ENCODE data around the gene FAM221B.

The FAM221B gene

DNA sequence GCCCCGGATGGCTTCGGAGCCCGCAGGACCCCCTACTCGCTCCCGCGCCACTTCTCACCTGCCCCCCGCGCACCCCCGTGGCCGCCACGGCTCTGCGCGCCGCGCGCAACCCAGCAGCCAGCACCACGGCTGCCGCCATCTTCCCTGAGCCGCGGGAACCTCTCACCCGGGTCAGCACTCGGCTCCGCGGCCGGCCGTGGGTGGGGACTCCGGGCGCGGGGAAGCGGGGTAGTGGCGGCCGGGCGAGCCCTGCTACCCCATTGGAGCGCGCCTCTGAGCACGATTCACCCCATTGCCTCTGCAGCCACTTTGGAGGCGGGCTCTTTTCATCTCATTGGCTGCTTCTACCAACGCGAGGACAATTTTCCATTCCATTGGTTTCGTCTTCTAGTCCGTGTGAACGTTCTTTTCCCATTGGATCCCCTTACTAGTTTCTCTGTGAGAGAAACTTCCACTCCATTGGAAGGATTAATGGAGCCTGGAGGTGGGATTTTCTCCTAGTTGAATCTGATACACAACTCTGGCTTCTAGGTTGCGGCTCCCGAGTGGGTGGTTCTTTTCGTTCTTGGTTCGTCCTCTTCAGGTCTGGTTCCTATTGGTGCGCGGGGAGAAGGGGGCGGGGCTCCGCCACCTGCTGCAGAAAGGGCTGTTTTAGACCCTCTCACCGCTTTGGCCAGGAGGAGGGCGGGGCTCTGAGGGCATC lies 13.5 kb downstream of the FAM221B start, which contains the start of gene HINT2:
Gene HINT2, minus strand, starts transcription at position 202 of the 703 bp plus-strand sequence. Its CDS starts 63 bp downstream, at position 139.
- peak; percentile 96 for DNase-seq

DNA sequence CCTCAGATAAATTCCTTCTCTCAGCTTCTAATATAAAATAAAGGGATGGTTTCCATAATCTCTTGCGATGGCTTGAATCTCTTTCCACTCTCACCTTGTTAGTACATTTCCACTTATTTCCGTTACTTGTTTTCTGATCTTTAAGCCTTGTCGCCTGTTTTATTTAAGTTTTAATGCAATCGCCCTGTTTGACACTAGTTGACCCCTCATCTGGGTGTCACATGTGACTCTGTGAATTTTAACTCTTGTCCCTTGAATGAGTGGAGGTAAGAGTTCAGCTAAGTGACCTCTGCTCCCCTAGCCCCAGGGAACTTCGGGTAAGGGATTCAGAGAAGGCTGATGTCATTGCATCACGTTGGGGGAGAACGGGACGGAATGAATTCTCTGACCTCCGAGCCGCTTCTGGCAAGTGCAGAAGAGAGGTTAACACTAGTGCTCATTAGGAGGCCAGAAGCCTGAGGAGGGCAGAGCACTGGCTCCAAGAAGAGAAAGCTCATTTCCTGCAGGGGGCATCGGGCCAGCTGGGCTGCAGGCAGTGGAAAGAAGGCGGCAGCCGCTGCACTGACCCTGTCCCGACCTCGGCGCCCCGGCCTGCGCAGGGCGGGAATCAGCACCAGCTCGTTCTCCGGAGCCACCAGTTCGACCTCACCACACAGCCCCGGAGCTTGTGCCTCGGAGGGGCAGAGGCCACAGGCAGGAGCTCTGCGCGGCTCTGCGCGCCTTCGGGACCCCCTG lies 14.3 kb downstream of the FAM221B start:
- DNase-seq = no peak

DNA sequence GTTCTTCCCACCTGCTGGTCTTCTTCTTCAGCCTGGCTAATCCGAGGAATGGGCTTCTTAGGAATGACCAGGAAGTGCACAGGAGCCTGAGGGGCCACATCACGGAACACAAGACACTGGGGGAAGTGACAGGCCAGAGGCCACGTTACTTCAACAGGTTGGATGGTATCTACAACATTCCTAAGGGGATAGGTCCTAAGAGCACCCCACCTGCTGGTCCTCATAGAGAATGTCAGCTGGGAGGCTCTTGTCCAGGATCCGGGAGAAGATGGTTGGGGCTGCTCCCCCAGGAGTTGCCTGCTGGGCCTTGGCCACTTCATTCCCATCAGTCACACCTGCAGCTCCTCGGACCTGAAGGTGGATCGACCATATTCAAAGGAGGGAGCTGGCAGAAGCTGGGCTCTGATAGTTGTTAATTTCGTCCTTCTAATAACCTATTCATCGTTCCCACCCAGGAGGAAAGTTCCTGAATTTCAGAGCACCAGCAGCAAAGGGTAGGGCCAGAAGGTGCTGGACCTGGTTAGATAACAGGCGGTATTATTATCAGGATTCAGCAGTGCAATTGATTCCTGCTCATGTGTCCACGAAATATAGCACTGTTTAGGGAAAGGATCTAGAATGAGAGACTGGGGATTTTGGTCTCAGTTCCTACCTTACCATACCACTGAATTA lies 15.0 kb downstream of the FAM221B start:
- no peak for DNase-seq

DNA sequence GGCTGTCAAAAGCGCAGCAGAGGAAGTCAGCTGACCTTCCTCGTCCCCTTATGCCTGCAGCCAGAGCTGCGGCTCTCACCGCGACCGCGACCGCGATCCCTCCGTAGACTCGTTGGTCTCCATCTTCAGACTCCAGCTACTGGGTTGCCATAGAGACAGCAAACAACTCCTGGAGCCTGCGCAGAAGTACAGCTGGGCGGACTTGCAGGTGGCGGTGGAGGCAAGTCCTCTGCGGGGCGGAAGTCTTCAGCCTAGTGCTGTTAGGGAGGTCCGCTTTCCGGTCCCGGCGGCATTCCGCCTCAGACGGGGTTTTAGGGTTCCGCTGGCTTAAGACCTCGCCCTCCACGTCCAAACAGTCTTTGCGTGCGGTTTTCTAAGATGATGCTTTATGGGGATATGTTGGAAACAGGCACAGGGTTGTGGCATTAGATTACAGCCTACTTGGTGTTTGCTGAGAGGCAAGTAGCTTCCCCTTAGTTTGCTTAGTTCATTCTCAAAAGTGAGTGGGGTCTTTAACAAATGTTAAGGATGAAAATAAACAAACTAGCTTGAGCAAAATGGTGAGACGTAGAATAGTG lies 16.4 kb downstream of the FAM221B start, which contains the start of gene SPAG8:
Gene SPAG8, minus strand, starts transcription at position 238 of the 578 bp plus-strand sequence. Its CDS starts 115 bp downstream, at position 123.
- peak; percentile 87 for DNase-seq

DNA sequence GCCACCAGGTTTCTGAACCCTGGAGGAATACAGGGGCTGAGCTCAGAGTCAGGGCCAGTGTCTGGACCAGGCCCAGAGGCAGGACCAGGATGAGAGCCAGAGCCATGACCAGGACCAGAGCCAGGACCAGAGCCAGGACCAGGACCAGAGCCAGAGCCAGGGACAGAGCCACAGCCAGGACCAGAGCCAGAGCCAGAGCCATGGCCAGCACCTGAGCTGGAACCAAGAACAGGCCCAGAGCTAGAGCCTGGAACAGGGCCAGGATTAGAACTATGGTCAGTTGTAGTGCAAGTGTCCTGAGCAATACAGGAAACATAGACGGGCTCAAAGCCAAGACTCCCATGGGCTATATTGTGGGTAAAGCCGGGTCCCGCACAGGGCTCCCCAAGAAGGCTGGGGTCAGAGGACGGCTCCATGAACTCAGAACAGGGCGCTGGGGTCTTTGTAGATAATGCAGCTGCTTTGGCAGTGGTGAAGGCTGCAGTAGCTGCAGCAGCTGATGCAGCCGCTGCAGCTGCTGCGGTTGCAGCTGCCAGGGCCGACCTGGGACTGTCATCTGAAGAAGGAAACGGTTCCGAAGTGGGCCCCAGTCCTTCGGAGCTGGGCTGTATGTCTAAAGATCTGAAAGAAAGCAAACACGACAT lies 17.0 kb downstream of the FAM221B start:
- DNase-seq = no peak

DNA sequence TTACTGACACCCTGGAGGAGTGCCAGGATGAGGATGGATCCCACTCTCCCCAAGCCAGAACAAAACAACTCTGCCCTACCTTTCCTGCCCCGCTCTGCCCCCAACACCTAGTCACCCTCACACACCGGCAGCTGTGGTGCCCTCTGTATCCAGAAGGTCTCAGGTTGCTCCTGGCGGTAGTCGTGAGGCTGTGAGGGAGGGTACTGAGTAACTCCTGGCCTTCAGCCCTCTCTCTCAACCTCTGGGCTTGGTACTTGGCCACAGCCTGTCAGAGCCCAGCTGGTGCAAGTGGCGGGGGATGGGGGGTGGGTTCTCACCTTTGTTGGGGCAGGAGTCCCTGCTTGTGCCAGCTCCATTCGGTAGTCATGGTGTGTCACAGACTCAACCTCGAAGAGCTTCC lies 18.4 kb downstream of the FAM221B start:
- DNase-seq = no peak

DNA sequence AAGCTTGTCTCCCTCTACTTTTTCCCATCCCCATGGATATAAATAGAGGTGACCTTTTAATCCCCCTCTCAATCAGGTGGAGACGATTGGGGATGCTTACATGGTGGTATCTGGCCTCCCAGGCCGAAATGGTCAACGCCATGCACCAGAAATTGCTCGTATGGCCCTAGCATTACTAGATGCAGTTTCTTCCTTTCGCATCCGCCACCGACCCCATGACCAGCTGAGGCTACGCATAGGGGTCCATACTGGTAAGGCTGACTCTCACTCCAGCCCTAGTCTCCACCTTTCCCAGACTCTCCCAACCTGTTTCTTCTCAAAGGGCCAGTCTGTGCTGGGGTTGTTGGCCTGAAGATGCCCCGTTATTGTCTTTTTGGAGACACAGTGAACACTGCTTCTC lies 20.1 kb downstream of the FAM221B start:
- DNase-seq = no peak

DNA sequence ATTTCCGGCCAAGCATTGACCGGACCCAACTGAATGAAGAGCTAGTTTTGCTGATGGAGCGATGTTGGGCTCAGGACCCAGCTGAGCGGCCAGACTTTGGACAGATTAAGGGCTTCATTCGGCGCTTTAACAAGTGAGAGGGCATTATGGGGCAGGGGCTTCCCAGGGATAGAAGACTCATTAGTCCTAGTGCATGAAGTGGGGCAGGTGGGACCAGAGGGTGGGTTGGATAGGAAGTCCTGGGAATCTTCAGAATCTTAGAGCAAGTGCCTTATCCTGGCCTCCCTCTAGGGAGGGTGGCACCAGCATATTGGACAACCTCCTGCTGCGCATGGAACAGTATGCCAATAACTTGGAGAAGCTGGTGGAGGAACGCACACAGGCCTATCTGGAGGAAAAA lies 22.4 kb downstream of the FAM221B start:
- DNase-seq = no peak

DNA sequence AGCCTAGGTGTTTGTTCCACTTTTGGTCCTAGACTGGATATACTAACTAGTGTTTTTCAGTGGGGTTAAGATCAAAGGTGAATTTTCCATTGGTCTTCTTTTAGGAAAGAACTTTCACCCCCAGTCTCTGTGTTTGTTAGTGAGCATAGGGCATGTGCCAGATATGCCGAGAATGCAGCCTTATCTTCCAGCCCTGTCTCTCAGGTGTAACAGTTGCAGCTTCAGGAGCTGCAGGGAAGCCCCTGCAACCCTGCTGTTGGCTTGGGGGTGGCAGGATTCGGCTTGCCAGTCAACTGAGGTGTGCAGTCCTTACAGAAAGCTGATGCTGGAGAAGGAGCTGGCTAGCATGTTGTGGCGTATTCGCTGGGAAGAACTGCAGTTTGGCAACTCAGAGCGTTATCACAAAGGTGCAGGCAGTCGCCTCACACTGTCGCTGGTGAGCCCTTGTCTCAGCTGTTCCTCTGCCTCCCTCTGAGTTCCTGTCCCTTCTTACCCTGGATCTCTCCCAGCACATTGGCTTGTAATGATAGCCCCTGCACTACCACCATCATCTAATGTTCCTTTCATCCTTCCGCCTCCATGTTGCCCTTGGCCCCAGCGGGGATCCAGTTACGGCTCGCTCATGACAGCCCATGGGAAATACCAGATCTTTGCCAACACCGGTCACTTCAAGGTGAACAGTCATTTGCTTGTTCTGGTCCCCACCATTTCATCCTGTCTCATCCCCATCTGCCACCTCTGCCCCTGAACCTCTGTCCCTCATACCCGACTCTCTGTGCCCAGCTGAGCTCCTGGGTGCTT lies 27.0 kb downstream of the FAM221B start:
- DNase-seq = no peak

DNA sequence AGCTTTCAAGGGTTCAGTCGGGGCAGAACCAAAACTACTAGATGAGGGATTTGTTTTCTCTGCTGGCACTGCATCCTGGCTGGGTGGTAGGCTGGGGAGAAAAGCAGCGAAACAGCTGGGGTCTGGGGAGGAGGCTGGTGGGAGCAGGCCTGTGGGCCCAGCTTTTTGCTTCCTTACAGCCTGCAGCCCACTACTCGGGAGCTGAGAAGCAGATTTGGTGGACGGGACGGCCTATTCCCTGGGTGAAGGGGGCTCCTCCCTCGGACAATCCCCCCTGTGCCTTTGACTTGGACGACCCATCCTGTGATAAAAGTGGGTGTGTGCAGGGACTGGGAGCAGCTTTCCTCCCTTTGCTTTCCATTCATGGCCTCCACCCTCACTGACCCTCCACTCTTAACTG lies 28.0 kb downstream of the FAM221B start:
- DNase-seq = no peak

DNA sequence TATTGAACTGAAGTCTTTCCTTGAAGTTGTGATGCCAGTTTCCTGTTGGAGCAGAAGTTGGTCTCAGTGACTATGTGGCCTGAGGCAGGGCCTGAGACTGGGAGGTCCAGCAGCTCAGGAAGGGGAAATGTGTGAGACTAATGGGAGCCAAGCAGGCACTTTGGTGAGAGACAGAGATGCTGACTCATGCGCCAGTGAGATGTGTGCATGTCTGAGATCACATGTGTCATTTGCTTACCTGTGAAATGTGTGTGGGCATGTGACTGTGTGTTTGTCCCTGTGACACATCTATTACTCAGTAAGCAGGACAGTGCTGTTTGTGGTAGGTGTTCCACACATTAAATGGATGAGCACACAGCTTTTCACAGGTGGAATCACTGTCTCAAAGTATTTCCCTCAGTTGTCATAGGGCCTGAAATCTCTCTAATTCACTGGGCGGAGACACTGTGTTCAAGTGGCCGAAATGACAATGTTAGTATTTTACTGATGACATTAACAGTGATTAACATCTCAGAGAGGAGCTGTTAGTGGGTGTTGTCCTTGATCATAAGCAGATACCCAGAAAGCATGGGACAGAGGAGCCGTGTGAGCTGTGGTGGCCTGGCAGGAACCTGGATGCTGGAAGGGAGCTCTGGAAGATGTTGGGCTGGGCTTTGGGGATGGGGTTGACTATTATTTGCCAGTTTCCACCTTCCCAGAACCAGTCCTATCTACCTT lies 29.7 kb downstream of the FAM221B start:
- no peak for DNase-seq

DNA sequence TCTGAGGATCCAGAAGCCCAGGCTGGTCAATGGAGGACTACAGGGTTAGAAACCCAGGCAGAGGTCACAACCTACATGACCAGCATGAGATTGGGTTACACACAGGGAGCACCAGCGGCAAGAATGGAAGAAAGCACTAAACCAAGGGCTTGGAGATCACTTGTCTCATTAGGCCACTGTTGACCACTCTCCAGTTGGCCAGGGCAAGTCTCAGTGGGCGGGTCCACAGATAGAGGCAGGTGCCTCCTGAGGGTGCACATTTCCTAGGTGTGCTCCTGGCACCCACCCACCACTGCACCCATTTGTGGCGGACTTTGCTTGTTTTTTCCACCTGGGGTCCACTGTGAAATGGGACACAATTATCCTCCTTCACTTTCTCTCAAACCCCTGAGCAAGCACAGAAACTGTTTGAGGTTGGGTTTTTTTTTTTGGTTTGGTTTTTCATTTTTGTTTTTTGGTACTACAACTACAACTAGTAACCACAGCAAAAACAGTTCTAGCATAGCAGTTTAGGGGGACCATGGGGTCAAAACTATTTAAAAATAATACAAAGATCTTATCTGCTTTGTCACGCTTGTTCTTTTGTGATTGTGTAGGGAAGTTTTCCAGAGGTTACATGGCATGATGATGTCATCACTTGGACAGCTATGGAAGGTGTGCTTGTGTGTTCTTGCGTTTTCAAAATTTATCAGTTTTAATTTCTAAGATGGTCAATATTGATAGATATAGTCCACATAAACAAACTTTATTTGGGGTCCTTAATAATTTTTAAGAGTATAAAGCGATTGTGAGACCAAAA lies 31.0 kb downstream of the FAM221B start:
- no peak for DNase-seq

DNA sequence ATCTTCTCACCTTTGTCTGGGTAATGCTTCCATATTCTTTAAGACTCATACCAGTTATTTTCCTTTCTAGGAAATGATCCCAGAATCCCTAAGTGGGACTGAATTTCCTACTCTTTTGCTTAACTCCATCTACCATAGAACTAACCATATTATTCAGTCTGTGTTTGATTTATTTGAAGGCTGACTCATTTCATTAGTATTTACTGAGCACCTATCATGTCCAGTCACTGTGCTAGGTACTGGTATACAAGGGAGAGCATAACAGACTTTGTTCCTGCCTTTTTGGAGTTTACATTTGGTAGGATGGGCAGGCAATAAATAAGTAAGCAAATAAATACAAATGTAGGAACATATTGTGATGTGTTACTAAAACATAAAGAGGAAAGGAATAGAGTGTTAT lies 32.8 kb downstream of the FAM221B start:
- no peak for DNase-seq

DNA sequence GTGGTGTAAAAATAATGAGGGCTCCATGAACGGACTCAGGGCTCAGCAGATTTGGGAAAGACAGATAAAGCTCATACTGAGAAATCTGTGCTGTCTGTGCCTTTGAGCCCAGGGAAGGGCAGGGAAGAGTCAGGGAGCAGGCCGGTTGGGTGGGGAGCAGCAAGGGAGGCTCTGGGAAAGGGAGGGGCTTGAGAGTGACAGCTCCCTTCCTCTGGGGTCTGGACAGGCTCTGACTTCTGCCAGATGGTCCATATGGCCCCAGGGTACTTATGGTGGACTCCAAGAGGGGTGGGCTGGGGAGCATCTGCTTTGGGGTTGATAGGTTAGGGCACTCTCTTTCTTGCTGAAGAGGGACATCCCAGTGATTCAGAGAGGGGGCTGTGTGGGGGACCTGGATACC lies 35.1 kb downstream of the FAM221B start:
- DNase-seq = no peak

DNA sequence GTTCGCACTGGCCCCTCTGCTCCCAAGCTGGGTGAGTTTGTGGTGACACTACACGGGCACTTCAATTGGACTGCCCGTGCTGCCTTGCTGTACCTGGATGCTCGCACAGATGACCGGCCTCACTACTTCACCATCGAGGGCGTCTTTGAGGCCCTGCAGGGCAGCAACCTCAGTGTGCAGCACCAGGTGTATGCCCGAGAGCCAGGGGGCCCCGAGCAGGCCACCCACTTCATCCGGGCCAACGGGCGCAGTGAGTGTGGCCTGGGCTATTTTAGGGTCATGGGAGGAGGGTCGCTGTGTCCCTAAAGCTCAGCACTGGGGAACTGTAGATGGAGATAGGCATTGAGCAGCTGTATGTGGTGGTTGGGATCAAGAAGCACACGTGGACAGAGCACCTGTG lies 35.7 kb downstream of the FAM221B start:
- no peak for DNase-seq

DNA sequence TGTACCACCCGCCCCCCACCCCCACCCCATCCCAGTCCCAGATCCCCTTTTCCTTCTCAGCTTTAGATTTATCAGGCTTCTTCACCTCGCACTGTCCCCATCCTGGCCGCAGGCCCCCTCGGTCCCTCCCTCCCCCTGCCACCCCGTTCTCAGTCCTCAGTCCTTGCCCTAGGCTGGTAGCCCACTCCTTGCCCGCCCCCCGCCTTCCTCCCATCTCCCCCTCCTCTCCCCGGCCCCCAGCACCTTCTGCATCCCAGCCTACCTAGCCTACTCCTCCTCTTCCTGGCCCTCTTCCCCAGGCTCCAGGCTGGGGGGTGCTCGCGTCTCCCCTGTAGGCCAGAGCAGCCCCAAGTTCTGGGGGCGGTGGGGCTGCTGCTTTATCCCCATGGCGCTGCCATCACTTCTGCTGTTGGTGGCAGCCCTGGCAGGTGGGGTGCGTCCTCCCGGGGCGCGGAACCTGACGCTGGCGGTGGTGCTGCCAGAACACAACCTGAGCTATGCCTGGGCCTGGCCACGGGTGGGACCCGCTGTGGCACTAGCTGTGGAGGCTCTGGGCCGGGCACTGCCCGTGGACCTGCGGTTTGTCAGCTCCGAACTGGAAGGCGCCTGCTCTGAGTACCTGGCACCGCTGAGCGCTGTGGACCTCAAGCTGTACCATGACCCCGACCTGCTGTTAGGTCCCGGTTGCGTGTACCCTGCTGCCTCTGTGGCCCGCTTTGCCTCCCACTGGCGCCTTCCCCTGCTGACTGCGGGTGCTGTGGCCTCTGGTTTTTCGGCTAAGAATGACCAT lies 36.3 kb downstream of the FAM221B start:
- DNase-seq = no peak

DNA sequence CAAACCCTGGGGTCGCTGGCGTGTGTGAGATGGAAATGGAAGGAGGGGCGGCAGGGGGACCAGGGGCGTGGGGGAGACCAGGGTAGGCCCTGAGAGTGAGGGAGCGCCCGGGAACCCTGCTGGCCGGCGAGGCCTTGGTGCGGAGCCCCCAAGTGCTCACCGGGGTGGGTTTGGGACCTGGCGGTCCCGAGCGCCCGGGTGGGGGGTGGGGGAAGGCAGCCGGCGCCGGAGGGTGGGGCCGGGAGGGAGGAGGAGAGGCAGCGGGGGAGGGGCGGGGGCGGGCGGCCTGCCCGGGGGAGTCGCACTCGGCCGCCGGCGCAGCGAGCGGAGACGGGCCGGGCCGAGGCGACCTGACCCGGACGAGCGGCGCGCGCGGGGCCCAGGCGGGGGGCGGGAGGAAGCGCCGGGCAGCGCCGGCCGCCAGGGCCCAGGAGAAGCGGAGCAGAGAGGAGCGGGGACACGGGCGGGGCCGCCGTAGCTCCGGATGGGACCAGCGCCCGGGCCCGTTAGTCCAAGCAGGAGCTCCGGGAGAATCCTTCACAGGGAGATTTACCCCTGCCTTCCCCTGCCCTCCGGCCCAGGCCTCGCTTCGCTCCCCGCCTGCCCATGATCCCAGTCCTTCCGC lies 37.1 kb downstream of the FAM221B start, which contains the start of gene NPR2:
Gene NPR2, plus strand, starts transcription at position 295 of the 625 bp plus-strand sequence. CDS start 818 bp downstream, outside the sequence.
- DNase-seq = no peak

DNA sequence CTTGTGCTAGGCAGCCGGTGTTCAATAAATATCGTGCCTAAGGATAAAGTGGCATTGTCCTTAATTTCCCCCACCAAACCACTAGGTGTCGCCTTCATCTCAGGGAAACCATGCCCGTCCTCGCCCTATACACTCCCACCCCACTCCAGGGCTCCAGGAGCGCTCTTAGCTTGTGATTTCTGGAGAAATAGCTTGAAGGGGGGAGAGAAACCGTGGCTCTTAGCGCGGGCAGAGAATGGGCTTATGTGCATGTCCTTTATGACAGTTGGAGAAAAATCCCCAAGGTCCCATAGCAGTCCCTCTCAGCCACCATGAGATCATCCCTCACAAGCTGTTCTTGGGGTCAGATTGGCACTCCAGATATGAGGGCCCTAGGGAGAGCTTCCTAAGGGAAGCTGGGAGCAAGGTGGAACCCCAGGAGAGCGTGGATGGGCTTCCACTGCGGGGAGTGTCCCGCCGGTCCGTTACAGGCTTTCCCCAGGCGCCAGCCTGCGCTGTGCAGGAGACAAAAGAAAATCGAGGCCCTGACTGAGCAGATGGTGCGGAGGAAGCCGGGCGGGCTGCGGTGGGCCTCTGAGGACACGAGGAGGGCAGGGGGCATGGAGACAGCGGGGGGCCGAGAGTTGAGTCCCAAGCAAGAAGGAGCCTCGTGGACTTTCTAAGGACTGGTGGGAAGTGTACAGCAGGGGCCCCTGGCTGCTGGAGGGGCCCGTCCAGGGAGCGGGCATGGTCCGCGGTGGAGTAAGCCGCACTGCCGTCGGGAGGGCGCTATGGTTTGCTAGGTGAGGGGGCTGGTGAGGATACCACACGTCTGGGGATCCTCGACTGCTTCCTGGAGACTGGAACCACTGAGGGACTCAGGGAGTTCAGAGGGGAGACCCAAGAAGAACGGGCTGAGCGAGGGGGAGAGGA lies 37.9 kb downstream of the FAM221B start:
- DNase-seq = peak; percentile 57
